Measurements from ENCODE around the gene KCND2.
"Not testable (repeated sequence)": the region's sequence is repeated elsewhere in the genome, so short reads cannot be mapped to it uniquely, and the experiment has no call there.

KCND2 gene

DNA sequence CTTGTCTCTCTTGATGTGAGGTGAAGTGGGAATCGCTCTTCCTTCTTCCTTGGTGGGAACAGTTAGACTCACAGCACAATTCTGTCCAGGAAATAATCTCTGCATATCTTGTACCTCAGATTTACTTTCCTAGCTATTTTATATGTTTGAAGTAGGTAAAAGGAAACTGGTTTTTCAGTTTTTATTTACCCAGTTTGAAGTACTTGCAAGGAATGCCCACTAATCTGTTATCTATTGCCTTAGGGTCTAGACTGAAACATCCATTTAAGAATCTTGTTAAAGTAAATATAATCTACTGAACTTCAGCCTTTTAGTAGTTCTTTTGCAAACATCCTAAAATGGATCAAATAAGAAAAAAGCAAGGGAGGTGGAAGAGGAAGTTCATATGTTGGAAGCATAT is 229.8 kb downstream of the KCND2 start:
- DNase-seq: no peak

DNA sequence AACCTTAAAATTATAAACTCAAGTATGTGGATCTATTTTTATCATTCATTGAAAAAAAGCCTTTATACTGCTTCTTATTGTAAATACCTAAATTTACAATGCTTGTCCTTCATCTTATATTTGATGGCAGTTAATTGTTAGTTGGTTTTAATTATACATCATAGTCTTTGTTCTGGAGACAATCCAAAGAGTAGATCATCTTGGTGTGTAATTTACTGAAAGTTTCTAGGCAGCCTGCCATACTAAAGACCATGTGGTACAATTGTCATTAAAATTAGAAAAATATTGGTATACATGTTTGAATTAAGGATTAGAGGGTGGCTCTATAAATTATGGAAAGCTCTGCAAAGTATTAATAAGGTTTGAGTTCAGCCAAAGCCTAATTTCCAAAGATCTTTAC is 231.4 kb downstream of the KCND2 start:
- no peak for DNase-seq

DNA sequence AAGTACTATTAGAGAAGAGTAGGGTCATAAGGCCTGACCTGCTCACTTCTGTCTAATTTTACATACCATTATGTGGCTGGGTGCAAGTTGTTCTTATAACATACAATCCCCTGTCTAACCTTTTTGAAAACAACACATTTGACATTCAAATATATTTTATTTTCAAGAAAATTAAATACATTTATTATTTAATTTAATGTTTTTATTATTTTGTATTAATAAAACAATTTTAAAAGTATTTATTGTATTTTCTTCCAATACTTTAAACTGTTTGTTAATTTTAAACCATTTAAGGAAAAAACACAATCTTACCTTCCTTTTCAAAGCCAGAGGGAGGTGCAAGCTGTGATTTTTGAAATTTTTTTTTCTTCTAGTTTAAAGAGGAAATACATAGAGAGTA is 232.8 kb downstream of the KCND2 start:
- no peak for DNase-seq

DNA sequence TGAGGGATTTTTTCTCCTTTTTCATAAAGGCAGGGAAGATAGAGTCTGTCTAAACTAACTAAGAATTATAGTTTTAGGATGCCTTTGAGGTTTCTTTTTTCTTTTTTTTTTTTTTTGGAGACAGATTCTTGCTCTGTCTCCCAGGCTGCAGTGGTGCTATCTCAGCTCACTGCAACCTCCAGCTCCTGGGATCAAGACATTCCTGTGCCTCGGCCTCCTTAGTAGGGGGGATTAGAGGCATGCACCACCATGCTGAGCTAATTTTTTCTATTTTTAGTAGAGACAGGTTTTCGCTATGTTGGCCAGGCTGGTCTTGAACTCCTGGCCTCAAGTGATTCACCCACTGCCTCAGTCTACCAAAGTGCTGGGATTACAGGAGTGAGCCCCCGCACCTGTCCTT is 239.7 kb downstream of the KCND2 start:
- no peak for DNase-seq

DNA sequence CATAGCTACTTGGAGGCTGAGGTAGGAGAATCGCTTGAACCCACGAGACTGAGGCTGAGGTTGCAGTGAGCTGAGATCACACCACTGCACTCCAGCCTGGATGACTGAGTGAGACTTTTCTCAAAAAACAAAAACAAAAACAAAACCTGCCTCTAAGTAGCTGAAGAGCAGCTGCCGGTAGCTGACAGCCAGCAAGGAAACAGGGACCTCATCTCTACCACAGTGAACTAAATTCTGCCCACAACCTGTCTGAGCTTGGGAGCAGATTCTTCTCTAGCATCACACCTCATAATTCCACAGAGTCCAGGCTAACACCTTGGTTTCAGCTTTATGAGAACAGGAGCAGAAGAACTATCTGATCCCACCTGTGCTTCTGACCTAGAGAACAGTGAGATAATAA is 246.2 kb downstream of the KCND2 start:
- DNase-seq: no peak

DNA sequence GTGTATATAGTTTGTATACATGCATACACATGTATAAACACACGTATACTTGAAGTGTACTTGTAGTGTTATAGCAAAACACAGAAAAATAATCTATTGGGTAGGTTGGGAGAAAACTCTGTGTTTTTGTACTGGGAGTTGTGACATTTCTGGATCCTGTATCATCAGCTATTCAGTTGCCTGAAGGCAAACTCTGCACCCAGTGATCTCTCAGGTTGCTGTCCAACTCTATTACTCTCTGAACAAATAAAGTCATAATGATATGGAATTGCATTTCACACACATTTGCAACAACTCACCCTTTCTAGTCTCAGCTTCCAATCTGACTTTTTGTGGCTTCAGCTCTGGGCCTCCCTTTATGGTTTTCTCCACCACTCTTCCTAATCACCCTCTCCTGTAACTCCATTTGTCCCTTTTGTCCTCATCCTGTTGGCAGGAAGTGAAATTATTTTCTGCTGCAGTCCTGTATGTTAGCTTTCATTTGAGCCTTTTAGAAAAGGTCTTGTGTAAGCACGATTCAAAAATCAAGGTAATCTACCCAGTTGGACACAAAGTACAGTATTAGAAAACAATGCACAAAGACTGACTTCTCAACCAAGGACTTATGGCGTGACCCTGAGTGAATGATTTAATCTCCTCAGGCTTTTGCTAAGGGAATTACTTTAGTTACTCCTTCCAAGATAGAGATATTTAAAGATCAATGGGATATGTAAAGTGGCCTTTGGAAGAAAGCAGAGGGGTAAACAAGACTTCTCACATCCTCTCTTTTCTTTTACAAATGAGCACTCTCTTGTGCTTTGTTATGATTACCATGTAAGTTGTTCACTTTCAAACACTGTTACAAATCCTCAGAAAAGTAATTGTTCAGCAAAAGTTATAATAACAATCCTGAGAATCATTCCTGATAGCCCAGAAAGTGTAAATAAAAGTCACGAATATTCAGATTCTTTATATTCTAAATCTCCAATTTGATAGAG is 249.1 kb downstream of the KCND2 start:
- no peak for DNase-seq

DNA sequence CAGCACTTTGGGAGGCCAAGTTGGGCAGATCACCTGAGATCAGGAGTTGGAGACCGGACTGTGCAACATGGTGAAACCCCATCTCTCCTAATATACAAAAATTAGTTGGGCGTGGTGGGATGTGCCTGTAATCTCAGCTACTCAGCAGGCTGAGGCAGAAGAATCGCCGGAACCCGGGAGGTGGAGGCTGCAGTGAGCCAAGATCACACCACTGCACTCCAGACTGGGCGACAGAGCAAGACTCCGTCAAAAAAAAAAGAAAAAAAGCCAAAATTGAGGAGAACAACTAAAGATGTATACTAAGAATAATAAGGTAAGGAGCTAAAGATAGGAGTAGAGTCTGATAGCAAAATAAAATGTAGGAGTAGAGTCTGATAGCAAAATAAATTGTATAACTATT is 251.0 kb downstream of the KCND2 start:
- DNase-seq: no peak

DNA sequence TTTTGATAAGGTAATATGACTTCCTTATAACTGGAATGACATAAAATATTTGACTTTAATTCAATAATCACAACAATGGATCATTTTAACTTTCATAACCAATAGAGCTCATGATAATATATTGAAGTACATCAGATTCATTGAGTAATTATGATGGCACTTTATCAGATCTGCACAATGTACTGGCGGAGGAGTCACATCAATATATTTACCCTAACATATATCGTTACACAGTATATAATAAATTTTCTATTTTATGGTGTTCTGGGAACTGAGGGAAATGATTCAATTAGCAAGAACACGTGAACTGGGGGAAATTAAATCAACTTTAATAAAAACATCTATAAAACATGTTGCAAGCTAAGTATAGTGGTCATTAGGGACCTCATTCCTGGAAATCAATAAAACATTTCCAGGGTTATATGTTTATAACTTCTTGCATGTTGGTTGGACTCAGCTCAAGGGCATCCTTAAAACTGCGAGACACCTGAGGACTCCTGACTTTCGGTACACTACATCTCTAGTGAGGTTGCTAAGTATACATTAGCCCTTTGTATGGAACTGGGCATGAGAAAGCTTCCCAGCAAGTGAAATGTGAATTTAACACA is 254.0 kb downstream of the KCND2 start:
- no peak for DNase-seq

DNA sequence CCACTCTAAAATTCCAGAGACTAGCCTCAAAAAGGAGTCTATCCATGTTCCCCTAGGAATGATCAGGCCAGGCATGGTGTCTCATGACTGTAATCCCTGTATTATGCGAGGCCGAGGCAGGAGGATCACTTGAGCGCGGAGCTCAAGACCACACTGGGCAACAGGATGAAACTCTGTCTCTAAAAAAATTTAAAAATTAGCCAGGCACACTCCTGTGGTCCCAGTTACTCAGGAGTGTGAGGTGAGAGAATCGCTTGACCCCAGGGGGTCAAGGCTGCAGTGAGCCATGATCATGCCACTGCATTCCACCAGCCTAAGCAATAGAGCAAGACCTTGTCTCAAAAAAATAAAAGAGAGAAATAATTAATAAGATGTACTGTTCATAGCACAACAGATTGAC is 256.8 kb downstream of the KCND2 start:
- DNase-seq: no peak

DNA sequence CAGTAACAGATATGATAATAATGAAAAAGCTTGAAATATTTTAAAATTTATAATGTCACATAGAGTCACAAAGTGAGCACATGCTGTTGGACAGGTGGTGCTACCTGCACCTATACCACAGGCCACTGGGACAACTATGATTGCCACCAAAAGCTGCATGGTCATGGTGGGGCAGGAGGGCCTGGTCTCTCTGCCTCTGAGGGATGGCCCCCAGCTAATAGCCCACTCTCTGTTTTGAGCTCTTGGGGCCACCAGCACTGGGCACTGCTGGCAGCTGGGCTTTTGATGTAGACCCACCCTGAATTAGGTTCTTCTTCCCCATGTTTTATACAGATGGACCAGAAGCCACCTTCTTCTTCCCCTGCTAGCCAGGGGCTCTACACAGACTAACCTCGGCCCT is 265.4 kb downstream of the KCND2 start:
- no peak for DNase-seq

DNA sequence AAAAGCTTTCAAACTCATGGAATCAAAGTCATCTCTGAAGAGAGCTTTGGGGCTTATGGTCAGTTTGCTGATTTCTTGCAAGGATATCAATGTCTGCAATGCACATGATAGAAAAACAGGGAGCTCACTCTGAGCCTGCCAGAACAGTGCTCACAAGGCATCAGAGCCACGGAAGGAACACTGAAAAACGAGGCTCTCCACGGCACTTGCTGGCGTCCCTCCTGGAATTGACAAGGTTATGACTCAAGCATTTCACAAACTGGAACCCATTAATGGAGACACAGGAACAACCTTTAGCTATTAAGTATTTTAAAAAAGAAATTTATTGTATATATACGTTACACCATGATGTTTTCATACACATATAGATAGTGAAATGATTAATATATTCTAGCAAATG is 266.3 kb downstream of the KCND2 start:
- no peak for DNase-seq

DNA sequence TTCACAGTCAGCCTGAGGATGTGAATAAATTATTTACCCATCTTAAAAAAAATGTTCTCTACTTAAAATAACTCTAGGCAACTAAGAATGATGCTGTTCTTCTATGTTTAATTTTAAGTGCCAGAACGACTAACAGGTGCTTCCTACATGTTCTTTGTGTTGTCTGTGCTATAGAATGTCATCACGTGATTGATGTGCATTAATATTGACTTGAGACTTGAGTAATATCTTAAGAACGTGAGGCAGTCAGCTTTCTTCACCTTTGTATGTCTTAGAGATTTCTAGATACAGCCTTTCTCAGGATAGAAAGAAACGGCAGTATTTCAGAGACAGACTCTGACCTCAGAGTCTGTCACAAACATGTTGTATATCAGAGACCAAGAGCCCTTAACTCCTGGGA is 274.6 kb downstream of the KCND2 start:
- no peak for DNase-seq

DNA sequence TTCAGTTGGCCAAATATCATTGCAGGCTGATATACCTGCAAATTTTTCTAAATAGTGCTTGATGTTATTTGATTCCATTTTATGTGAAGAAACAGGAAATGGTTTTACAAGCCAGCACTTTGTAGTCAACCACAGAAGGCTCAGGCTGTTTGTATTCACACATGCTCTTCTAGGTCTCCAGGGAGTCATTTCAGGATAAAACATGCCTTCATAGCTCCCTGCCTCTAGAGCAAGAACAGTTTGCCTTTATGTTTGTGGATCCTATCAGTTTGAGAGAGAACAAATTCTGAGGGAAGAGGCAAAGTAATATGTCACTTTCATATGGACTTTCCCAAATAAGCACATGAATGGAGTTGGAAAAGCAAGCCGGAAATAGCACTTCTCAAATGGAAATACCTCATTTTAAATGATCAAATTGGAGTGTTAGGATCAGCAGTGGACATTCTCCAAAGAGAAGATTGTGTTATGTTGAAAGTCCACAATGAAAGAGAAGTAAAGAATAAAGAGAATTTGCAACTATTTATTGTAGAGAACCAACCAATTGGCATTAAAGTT is 277.6 kb downstream of the KCND2 start:
- no peak for DNase-seq

DNA sequence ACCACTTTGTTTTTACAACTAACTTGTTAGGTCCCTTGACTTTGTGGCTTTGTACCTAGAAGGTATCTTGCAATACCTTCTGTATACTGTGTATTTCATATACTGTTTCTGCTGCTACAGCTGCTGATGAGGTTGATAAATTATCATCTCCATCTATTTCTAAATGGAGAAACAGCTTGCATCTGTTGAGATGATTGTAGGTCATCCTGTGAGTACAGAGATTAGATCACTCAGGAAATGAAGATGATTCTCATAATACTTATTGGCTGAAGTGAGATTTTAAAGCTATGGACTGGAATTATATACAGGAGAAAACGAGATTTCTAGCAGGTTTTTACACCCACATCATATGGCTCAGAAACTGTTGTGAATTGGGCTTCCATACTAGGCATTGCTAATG is 280.5 kb downstream of the KCND2 start:
- no peak for DNase-seq

DNA sequence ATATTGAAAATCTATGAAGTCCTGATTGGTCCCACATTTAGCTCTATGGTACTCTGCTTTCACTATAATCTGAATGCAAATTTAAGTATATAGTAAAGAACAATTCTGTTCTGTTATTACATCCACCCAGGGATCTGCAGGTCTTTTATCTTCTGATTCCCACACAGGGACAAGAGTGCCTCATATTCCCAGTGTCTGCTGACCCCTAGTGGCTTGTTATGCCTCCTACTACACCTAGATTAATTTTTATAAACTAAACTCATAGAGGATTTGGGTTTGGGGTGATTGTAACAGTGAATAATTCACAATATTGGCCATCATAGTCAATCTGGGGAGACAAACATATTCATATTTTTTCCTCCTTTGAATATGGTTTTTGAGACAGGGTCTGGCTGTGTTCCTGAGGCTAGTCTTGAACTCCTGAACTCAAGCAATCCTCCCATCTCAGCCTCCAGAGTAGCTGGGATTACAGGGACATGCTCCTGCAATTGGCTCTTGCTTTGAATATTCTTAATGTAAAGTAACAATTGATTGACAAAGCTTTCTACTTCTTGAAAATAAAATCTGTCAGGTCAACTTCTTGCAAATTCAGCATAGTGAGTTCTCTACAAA is 282.1 kb downstream of the KCND2 start:
- DNase-seq: no peak

DNA sequence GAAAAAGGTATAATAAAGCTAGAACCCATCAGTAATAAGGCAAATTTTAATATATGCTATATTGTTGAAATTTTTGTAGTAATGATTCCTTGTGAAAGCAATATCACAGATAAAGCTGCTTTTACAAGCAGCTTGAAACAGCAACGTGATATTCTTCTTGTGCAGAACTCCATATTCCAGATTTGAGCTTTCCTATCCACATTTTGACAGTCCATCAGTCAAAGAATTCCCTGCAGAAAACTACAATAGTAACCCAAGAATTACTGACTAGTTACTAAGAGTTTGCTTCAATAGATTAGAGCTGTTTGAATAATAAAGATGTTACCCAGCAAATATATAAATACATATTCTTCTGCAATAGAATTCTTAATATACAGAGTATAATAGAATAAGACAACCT is 291.2 kb downstream of the KCND2 start:
- no peak for DNase-seq

DNA sequence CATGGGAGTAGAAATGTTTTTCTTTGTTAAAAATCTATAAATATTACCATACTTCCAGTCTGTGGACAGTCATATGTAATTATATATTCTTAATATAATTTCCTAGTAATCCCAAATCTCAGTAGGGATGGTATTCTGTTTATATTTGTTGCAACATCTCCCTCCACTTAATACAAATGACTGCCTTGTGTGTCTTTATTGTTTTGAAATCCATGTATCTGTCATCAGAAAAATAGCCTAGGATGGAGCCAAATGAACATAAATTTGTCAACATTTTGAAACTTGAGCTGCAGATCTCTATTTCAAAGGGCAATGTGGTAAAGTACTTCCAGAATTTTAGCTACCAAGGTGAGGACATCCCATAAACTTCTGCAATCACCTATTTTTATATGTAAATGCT is 294.2 kb downstream of the KCND2 start:
- DNase-seq: no peak

DNA sequence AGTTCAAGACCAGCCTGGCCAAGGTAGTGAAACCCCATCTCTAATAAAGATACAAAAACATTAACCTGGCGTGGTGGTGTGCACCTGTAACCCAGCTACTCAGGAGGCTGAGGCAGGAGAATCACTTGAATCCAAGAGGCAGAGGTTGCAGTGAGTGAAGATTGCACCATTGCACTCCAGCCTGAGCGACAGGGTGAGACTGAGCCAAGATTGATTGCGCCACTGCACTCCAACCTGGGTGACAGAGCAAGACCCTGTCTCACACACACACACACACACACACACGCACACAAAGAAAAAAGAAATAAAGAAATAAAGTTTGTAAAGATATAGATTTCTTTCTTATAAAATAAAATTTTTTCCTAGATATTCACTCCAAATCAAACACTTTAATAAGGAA is 305.7 kb downstream of the KCND2 start:
- not testable (repeated sequence) for DNase-seq

DNA sequence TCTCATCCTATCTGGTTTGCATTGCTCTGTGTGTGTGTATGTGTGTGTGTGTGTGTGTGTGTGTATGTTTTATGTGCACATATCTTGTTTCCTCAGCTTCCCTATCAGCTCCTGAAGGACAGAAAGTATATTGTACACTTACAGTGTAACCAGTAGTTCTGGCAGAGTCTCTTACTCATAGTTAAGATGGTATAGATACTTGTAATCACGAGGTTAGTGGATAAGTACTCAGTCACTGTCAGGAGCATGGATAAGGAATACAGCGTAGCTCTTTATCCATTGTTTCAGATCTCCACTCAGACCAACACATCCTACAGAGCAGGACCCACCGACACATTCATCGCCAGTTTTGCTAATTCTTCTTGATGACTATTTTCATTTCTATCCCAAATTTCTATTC is 309.9 kb downstream of the KCND2 start:
- no peak for DNase-seq

DNA sequence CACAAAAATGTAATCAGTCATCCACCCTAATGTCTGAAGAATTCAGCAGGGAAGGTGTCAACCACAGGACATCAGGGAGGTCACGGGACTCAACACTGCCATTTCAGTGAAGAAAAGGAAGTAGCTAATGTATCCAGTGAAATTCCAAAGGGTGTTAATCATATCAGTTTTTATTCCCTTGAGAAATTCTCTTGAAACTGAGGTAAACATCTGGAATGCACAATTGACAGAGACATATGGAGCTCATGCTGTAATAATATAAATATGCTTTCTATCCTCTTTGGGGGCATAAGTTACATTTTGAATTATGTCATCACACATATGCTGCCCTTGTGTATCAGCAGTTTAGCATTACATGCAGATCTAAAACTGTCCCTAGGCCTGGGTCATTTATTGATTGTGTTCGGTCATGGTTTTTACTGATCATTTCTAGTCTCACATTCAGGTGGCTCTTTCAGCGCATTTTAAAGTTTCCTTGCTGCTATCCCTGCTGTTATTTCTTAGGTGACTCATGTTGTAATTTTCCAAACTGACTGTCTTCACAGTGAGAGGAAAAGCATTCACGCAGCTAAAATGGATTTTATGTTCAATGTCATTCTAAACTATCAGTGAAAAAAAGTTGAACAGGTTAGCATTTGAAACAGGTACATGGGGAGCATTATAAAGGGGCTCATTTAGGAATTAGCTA is 311.1 kb downstream of the KCND2 start:
- no peak for DNase-seq

DNA sequence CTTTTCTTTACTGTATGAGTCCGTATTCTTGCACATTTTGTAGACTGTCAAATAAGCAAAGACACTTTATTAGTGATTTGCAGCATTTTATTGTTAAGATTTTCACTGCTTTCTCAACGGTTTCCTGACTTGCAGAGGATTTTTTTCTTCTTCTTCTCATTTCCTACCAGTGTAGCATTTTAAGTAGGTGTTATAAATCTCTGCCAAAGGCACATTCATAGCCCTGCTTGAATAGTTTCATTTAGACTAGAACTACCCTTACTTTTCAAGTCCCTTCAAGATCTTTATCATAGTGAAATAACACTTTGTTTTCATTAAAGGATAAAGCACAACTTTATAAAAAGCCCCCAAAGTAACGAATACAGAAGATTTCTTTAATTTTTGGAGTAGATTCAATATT is 313.6 kb downstream of the KCND2 start:
- DNase-seq: no peak

DNA sequence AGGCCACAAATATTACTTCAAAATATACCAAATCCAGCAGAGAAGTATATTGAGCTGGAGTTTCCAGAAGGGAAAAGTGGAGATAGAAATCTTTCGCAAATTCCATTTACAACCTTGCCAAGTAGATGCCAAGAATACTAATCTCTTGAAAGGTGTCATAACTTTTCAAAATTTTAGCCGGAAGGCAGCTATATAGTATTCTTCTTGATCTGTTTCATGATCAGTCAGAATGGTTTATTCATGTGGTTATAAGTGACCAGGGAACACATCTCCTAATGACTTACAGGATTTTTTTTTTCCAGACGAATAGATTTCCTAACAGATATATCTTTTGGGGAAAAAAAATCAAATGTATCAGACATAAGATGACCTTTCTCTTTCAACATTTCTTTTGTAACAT is 314.3 kb downstream of the KCND2 start:
- DNase-seq: no peak

DNA sequence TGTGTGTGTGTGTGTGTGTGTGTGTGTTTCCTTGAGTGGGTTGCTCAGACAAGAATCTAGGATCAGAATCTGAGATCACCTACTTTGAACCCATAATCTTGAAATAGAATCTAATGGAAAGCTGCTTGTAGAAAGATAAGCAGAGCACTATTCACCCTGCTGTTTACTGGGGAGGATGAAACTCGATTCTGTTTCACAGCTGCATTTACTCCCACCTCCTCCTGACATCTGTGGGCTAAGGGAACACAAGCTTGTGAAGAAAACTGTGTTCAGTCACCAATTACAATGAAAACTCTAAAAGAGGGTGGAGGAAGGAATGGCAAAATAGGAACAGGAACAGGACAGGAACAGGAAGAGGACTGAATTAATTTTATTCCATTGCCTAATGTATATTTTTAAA is 315.4 kb downstream of the KCND2 start:
- no peak for DNase-seq
